GM12891 (cell line): Measurements from ENCODE around the gene IDI1.

ENCODE experiments used
- POLR2A ChIP-seq: IDR thresholded peaks from 2 replicates; pipeline ENCODE4 v1.6.1; 2011; ENCODE audit warnings: low read depth, low read length, control low read depth
- POLR2AphosphoS5 ChIP-seq: IDR thresholded peaks from 2 replicates; pipeline ENCODE4 v1.6.1; 2011; ENCODE audit warnings: low read depth, low read length, control low read depth
- SPI1 ChIP-seq: IDR thresholded peaks from 2 replicates; pipeline ENCODE4 v1.6.1; 2011; ENCODE audit warnings: low read depth, low read length, control low read depth

DNA sequence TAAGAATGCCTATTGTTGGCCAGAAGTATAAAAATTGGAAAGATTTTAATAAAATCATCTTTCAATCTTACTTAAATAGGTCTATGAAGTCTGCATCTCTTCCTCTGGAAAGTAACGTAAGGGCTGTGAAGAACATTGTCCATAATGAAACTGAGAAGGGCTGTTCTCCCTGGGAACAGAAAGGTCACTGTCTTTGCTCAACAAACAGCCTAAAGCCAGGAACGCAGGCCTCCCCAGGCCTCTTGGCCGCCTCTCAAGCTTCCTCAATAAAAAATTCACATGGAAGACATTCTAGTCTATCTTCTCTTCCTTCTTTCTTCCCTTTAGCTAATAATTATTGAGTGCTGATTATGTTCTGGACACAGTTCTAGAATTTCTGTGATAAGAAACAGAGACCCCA lies 14.2 kb downstream of the IDI1 start:
- TF ChIP-seq POLR2A (no peak), POLR2AphosphoS5 (no peak), SPI1 (no peak)
